ENCODE measurements around the gene RPLP2. TPM values are rescaled to one million over a fixed set of nuclear protein-coding genes. Genes with fewer than 3 reads are reported as not detected.

Gene RPLP2
- 334 and 584 TPM in 2 replicates for total RNA-seq

DNA sequence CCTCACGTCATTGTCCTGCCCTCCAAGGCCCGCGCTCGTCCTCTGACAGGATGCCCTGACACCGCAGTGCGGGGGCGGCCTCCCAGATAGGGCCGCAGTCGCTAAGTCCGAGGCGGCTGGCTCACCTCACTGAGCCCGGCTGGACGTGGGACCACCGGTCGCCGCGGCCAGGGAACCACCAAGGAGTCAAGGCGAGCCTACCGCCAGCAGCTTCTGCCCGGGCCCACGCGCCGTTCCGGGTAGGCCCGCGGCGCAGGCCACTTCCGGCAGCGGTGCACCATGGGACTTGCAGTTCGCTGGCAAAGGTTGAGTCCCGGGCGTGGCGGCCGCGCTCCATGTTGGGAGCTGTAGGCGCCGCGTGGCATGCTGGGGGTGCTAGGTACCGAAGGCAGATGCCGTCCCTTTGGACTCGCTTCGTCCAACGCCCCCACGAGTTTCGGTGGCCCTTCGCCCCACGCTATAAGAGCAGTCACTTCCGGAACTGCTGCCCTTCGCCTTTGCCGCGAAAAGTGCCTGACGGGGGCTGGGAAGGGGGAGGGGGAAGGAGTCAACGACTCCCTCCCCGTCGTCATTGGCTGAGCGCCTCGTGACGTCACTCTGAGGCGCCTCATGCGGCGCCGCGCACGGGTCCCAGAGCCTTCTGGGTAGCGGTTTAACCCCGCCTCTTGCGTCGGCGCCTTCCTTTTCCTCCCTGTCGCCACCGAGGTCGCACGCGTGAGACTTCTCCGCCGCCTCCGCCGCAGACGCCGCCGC lies at the start of gene RPLP2:
Gene RPLP2 (plus strand): TSS at position 681 of the 753 bp plus-strand sequence. CDS start 268 bp downstream, outside the sequence.

GRCh38 chr11:777288-778255 lies 32.2 kb upstream of the RPLP2 start, which contains the start of gene GATD1:
Gene GATD1 (minus strand): TSS chr11:777487. CDS start chr11:777462, 25 bp downstream.

GRCh38 chr11:789943-790342 lies 19.8 kb upstream of the RPLP2 start, which contains the start of gene CEND1:
Gene CEND1 (minus strand): TSS chr11:790090. CDS start chr11:788576, 1,514 bp downstream.

GRCh38 chr11:798093-798713 lies 11.6 kb upstream of the RPLP2 start, which contains the start of gene SLC25A22:
Gene SLC25A22 (minus strand): TSS chr11:798281. CDS start chr11:795006, 3,275 bp downstream.

GRCh38 chr11:818396-819128 lies 8.8 kb downstream of the RPLP2 start, which contains the start of gene PNPLA2:
Gene PNPLA2 (plus strand): TSS chr11:818914. CDS start chr11:819719, 805 bp downstream.

DNA sequence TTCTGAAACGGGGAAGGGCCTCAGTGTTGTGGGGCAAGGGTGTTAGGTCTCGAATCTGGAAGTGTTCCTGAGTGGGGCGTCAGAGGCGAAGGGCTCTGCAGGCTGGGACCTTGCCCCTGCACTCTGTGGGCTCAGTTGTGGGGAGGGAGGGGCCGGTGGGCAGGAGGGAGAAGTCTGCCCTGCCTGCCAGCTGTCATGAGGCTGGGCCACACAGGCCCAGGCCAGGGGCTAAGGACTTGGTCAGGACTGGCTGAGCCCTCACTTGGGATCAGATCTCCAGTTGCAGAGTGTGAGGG lies 18.1 kb downstream of the RPLP2 start, which contains the start of gene CRACR2B:
Gene CRACR2B (plus strand): TSS at position 23 of the 296 bp plus-strand sequence. CDS start 689 bp downstream, outside the sequence.

DNA sequence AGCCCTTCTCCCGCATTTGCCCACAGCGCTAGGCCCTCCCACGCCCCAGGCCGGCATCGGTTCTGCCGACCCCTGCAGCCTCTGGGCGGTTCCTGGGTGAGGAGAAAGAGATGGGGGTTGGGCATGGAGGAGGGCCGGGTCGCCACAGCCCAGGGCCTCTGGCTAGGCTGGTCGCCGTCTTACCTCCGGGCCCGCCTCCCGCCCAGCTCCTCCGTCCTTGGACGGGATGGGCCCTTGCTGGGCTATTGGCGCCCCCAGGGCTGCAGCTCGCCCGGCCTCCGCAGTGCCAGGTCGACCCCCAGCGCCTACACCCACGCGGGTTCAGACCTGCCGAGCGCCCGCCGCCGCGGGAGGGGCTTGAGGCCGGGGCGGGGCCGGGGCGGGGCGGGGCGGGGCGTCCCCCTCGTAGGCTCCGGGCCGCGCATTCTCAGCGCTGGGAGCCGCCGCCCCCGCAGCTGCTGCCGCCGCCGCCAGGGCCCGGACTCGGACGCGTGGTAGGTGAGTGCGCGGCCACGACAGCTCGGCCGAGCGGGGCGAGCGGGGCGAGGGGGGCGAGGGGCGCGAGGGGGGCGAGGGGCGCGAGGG lies 22.9 kb downstream of the RPLP2 start, which contains the start of gene CD151:
Gene CD151 (plus strand): TSS at position 424 of the 585 bp plus-strand sequence. CDS start 3,118 bp downstream, outside the sequence.

GRCh38 chr11:842370-843002 lies 32.7 kb downstream of the RPLP2 start, which contains the start of the genes POLR2L and TSPAN4:
Gene POLR2L (minus strand): TSS chr11:842529. CDS start chr11:842508, 21 bp downstream.
Gene TSPAN4 (plus strand): TSS chr11:842852. CDS start chr11:850305, 7,453 bp downstream.

Other genes with a start within 250 kb of the RPLP2 start
- 0.47 TPM in 1 of 2 replicates, not detected in the other for gene LMNTD2, start 249.2 kb upstream of the RPLP2 start, total RNA-seq
- gene RASSF7, start 249.0 kb upstream of the RPLP2 start, total RNA-seq: 0.34 and 2.0 TPM in 2 replicates
- gene PHRF1, start 233.5 kb upstream of the RPLP2 start, total RNA-seq: 17.9 and 18.0 TPM in 2 replicates
- gene IRF7, start 194.0 kb upstream of the RPLP2 start, total RNA-seq: 4.9 and 5.8 TPM in 2 replicates
- gene CDHR5, start 185.0 kb upstream of the RPLP2 start, total RNA-seq: not detected in 2 replicates
- 0.43 and 0.47 TPM in 2 replicates for gene SCT, start 182.8 kb upstream of the RPLP2 start, total RNA-seq
- gene DRD4, start 172.7 kb upstream of the RPLP2 start, total RNA-seq: under 0.01 TPM in 1 of 2 replicates, not detected in the other
- 28.7 and 43.7 TPM in 2 replicates for gene DEAF1, start 114.7 kb upstream of the RPLP2 start, total RNA-seq
- gene TMEM80, start 114.2 kb upstream of the RPLP2 start, total RNA-seq: 3.8 and 5.8 TPM in 2 replicates
- 64.5 and 88.6 TPM in 2 replicates for gene EPS8L2, start 103.7 kb upstream of the RPLP2 start, total RNA-seq
- gene TALDO1, start 62.5 kb upstream of the RPLP2 start, total RNA-seq: 127 and 174 TPM in 2 replicates
- 20.5 and 20.8 TPM in 2 replicates for gene GATD1, start 32.5 kb upstream of the RPLP2 start, total RNA-seq
- 0.69 and 2.0 TPM in 2 replicates for gene CEND1, start 19.9 kb upstream of the RPLP2 start, total RNA-seq
- 11.8 and 12.5 TPM in 2 replicates for gene SLC25A22, start 11.7 kb upstream of the RPLP2 start, total RNA-seq
- 7.1 and 9.9 TPM in 2 replicates for gene PIDD1, start 4.7 kb upstream of the RPLP2 start, total RNA-seq
- 18.8 TPM in 2 replicates for gene PNPLA2, start 8.9 kb downstream of the RPLP2 start, total RNA-seq
- gene CRACR2B, start 18.0 kb downstream of the RPLP2 start, total RNA-seq: 0.43 and 2.4 TPM in 2 replicates
- 615 and 663 TPM in 2 replicates for gene CD151, start 23.0 kb downstream of the RPLP2 start, total RNA-seq
- 324 and 475 TPM in 2 replicates for gene POLR2L, start 32.6 kb downstream of the RPLP2 start, total RNA-seq
- gene TSPAN4, start 32.9 kb downstream of the RPLP2 start, total RNA-seq: 130 and 162 TPM in 2 replicates
- 42.7 and 63.5 TPM in 2 replicates for gene CHID1, start 100.8 kb downstream of the RPLP2 start, total RNA-seq
- 22.9 and 27.0 TPM in 2 replicates for gene AP2A2, start 115.9 kb downstream of the RPLP2 start, total RNA-seq
- not detected in 2 replicates for gene MUC6, start 226.8 kb downstream of the RPLP2 start, total RNA-seq